GM12874 (cell line): ENCODE results near the gene PATJ.

Source experiments
- TF ChIP-seq, protein P1 (sequence below): IDR thresholded peaks from 2 replicates; pipeline ENCODE4 v1.5.1; 2011; ENCODE audit warnings: low read depth, mild to moderate bottlenecking, control low read depth, low read length, moderate library complexity; ENCODE audit not compliant: insufficient read depth

PATJ gene

DNA sequence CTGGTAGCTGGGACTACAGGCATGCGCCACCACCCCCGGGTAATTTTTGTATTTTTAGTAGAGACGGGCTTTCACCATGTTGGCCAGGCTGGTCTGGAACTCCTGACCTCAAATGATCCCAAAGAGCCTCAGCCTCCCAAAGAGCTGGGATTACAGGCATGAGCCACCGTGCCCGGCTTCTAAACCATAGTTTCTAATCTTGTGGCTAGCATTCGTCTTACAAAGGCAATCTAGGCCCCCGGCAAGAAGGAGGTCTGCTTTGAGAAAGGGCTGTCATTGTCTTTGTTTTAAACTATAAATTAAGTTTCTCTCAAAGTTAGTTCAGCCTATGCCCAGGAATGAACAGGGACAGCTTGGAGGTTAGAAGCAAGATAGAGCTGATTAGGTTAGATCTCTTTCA, 442.1 kb downstream of the PATJ start:
- TF ChIP-seq, protein P1, sequence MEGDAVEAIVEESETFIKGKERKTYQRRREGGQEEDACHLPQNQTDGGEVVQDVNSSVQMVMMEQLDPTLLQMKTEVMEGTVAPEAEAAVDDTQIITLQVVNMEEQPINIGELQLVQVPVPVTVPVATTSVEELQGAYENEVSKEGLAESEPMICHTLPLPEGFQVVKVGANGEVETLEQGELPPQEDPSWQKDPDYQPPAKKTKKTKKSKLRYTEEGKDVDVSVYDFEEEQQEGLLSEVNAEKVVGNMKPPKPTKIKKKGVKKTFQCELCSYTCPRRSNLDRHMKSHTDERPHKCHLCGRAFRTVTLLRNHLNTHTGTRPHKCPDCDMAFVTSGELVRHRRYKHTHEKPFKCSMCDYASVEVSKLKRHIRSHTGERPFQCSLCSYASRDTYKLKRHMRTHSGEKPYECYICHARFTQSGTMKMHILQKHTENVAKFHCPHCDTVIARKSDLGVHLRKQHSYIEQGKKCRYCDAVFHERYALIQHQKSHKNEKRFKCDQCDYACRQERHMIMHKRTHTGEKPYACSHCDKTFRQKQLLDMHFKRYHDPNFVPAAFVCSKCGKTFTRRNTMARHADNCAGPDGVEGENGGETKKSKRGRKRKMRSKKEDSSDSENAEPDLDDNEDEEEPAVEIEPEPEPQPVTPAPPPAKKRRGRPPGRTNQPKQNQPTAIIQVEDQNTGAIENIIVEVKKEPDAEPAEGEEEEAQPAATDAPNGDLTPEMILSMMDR, result no peak

DNA sequence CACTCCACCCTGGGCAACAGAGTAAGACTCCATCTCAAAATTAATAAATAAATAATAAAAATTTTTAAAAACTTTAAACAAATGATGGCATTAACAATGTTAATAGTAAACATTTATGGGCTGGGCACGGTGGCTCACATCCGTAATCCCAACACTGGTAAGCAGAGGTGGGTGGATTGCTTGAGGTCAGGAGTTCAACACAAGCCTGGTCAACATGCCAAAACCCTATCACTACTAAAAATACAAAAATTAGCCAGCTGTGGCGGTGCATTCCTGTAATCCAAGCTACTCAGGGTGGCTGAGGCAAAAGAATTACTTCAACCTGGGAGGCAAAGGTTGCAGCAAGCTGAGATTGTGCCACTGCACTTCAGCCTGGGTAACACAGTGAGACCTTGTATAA, 443.4 kb downstream of the PATJ start:
- TF ChIP-seq, protein P1, result no peak

DNA sequence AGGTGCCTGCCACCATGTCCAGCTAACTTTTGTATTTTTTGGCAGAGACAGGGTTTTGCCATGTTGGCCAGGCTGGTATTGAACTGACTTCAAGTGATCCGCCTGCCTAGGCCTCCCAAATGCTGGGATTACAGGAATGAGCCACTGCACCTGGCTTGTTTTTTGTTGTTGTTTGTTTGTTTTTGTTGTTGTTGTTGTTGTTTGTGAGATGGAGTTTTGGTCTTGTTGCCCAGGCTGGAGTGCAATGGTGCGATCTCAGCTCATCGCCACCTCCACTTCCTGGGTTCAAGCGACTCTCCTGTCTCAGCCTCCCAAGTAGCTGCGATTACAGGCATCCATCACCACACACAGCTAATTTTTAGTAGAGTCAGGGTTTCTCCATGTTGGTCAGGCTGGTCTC, 445.3 kb downstream of the PATJ start:
- TF ChIP-seq, protein P1, result no peak

DNA sequence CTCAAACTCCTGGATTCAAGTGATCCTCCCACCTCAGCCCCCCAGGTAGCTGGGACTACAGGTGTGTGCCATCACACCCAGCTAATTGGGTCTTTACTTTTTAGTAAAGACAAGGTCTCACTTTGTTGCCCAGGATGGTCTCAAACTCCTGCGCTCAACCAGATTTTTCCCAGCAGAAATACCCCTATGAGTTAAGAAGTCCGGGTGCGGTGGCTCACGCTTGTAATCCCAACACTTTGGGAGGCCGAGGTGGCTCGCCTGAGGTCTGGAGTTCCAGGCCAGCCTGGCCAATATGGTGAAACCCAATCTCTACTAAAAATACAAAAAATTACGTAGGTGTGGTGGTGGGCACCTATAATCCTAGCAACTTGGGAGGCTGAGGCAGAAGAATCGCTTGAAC, 445.8 kb downstream of the PATJ start:
- TF ChIP-seq, protein P1, result no peak

DNA sequence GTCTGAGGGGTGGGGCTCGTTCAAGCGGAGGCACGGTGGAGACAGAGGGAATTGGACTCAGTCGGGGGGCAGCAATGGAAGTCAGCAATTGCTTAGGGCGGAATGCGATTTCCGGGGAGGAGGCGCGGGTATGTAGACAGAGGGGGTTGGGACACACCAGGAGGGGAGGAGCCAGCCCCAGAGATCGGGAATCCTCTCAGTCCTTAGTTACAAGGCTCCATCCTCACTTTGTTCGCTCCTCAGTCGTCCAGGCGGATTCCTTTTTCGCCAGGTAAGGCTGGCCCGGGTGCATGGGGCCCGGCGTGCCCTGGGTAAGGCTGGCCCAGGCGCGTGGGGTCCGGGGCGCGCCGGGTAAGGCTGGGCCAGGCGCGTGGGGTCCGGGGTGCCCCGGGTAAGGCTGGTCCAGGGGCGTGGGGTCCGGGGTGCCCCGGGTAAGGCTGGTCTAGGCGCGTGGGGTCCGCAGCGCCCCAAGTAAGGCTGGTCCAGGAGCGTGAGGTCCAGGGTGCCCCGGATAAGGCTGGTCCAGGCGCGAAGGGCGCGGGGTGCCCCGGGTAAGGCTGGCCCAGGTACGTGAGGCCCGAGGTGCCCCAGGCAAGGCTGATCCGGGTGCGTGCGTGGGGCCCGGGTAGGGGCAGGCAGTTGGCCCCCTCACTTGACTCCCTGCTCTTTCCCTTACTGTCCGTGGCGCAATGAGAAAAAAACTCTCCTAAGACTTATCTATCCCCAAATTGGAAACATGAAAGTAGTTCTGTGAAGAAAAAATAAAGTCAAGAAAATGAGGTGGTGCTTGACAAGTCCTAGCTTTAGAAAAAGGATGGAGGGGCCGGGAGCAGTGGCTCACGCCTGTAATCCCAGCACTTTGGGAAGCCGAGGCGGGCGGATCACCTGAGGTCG, 452.6 kb downstream of the PATJ start, which contains the start of gene L1TD1:
L1TD1 (plus strand) TSS at position 199 of the 894 bp plus-strand sequence. CDS start 11,780 bp downstream, outside the sequence.
- TF ChIP-seq, protein P1, result no peak

DNA sequence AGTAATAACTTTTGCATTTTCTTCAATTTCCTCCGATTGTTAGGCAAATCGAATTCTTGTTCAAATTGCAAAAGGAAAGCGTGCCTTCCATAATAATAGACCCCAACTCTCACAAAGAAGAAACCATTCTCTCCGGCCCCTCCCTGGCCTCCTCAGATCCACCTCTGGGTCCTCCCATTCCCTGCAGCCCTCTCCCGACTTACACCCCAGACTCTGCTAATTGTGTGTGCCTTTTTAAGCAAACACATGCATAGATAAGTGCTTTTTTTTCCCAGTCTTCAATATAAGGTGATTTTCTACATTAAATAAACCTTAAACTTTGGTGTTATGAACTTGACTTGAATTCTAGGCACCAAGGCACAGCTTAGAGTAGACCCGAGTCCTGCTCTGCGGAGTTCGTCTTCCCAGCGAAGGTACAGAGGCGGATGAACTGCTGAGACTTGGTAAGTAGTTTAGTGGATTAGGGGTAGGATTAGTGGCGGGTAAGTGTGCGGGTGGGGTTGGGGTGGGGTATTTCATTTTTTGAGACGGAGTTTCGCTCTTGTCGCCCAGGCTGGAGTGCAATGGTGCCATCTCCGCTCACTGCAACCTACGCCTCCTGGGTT, 453.9 kb downstream of the PATJ start:
- TF ChIP-seq, protein P1, result no peak

DNA sequence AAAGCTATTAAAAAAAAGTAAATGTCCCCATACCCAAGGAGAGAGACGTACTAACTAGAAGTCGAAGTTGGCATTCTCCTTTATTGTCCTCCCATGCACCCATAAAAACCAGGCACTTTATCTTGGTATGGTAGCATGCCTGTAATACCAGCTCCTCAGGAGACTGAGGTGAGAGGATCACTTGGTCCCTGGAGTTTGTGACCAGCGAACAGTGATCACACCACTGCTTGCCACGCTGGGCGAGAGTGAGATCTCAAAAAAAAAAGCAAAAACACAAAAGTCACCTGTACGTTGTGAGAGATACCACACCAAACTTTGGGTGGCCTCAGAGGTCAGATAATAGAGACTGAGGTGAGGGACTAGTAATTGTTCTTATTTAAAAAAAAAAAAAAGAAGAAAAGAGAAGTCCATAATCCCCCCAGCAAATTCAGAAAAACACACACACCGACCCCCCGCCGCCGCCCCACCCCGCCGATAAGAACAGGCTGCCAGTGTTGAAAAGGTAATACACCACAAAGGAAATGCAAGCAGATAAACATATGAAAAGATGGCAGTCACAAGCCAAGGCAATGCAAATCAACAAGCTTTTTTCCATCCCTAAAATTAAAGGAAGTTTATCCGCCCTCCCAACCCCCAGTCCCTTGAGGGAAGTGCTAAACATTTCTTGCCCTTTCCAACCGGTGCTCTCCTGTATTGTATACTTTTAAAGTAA, 455.9 kb downstream of the PATJ start:
- TF ChIP-seq, protein P1, result no peak
